Panc1 (cell line): ENCODE results near the gene STRIP1.

ENCODE experiments used
- POLR2AphosphoS5 ChIP-seq: IDR thresholded peaks from 2 replicates; pipeline ENCODE4 v1.6.1; 2012; ENCODE audit warnings: mild to moderate bottlenecking, low read depth, low read length, moderate library complexity
- SIN3A ChIP-seq: IDR thresholded peaks from 2 replicates; pipeline ENCODE4 v1.6.1; 2012; ENCODE audit warnings: low read depth, mild to moderate bottlenecking, low read length, moderate library complexity, borderline replicate concordance; ENCODE audit not compliant: insufficient read depth
- TCF7L2 ChIP-seq: IDR thresholded peaks from 2 replicates; pipeline ENCODE4 v1.6.1; 2011; ENCODE audit warnings: mild to moderate bottlenecking, low read depth, low read length, inconsistent platforms
- TF ChIP-seq, protein P1 (sequence below): fragments of 450-650 bp; IDR thresholded peaks from 2 replicates; pipeline ENCODE4 v1.5.1; 2017; ENCODE audit warnings: mild to moderate bottlenecking
- TF ChIP-seq, protein P2 (sequence below), 2 experiments: IDR thresholded peaks; 2 replicates each; pipeline ENCODE4 v1.6.1; 2011 to 2012; ENCODE audit warnings: low read depth in 2 of 2, control low read depth in 1 of 2, low read length in 1 of 2, mild to moderate bottlenecking in 1 of 2, moderate library complexity in 1 of 2; ENCODE audit not compliant: insufficient read depth in 1 of 2

GRCh38 chr1:110034040-110034450 is 379 bp upstream of the STRIP1 start:
- TF ChIP-seq, protein P1, sequence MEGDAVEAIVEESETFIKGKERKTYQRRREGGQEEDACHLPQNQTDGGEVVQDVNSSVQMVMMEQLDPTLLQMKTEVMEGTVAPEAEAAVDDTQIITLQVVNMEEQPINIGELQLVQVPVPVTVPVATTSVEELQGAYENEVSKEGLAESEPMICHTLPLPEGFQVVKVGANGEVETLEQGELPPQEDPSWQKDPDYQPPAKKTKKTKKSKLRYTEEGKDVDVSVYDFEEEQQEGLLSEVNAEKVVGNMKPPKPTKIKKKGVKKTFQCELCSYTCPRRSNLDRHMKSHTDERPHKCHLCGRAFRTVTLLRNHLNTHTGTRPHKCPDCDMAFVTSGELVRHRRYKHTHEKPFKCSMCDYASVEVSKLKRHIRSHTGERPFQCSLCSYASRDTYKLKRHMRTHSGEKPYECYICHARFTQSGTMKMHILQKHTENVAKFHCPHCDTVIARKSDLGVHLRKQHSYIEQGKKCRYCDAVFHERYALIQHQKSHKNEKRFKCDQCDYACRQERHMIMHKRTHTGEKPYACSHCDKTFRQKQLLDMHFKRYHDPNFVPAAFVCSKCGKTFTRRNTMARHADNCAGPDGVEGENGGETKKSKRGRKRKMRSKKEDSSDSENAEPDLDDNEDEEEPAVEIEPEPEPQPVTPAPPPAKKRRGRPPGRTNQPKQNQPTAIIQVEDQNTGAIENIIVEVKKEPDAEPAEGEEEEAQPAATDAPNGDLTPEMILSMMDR: no peak
- TF ChIP-seq POLR2AphosphoS5 (no peak), SIN3A (no peak), TCF7L2 (0 out of 2 replicates have a peak, but pooled peaks have one; percentile 26)
- TF ChIP-seq, protein P2, sequence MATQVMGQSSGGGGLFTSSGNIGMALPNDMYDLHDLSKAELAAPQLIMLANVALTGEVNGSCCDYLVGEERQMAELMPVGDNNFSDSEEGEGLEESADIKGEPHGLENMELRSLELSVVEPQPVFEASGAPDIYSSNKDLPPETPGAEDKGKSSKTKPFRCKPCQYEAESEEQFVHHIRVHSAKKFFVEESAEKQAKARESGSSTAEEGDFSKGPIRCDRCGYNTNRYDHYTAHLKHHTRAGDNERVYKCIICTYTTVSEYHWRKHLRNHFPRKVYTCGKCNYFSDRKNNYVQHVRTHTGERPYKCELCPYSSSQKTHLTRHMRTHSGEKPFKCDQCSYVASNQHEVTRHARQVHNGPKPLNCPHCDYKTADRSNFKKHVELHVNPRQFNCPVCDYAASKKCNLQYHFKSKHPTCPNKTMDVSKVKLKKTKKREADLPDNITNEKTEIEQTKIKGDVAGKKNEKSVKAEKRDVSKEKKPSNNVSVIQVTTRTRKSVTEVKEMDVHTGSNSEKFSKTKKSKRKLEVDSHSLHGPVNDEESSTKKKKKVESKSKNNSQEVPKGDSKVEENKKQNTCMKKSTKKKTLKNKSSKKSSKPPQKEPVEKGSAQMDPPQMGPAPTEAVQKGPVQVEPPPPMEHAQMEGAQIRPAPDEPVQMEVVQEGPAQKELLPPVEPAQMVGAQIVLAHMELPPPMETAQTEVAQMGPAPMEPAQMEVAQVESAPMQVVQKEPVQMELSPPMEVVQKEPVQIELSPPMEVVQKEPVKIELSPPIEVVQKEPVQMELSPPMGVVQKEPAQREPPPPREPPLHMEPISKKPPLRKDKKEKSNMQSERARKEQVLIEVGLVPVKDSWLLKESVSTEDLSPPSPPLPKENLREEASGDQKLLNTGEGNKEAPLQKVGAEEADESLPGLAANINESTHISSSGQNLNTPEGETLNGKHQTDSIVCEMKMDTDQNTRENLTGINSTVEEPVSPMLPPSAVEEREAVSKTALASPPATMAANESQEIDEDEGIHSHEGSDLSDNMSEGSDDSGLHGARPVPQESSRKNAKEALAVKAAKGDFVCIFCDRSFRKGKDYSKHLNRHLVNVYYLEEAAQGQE (IDR thresholded peaks at IDR 0.05; ENCODE audit: insufficient read depth in 1 of 2, low read depth in 2 of 2, low read length in 1 of 2): no peak
